Measurements from ENCODE around the gene ARF3.
A peak's percentile ranks its signal among the peaks of the same experiment; 100 is the strongest.

ARF3 gene

GRCh38 chr12:48929551-48929950 is 27.7 kb downstream of the ARF3 start:
- DNase-seq (ENCODE audit: low read depth), result no peak
- TF ChIP-seq, protein P1, sequence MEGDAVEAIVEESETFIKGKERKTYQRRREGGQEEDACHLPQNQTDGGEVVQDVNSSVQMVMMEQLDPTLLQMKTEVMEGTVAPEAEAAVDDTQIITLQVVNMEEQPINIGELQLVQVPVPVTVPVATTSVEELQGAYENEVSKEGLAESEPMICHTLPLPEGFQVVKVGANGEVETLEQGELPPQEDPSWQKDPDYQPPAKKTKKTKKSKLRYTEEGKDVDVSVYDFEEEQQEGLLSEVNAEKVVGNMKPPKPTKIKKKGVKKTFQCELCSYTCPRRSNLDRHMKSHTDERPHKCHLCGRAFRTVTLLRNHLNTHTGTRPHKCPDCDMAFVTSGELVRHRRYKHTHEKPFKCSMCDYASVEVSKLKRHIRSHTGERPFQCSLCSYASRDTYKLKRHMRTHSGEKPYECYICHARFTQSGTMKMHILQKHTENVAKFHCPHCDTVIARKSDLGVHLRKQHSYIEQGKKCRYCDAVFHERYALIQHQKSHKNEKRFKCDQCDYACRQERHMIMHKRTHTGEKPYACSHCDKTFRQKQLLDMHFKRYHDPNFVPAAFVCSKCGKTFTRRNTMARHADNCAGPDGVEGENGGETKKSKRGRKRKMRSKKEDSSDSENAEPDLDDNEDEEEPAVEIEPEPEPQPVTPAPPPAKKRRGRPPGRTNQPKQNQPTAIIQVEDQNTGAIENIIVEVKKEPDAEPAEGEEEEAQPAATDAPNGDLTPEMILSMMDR (IDR thresholded peaks at IDR 0.05; ENCODE audit: low read depth, low read length, missing control alignments), result no peak
- no peak overlapping the region for H3K4me3 ChIP-seq (ENCODE audit: low read depth, low read length)

GRCh38 chr12:48927261-48927660 is 30.0 kb downstream of the ARF3 start:
- TF ChIP-seq, protein P1 (IDR thresholded peaks at IDR 0.05; ENCODE audit: low read depth, low read length, missing control alignments), result no peak
- no peak for DNase-seq (ENCODE audit: low read depth)
- no peak overlapping the region for H3K4me3 ChIP-seq (ENCODE audit: low read depth, low read length)

DNA sequence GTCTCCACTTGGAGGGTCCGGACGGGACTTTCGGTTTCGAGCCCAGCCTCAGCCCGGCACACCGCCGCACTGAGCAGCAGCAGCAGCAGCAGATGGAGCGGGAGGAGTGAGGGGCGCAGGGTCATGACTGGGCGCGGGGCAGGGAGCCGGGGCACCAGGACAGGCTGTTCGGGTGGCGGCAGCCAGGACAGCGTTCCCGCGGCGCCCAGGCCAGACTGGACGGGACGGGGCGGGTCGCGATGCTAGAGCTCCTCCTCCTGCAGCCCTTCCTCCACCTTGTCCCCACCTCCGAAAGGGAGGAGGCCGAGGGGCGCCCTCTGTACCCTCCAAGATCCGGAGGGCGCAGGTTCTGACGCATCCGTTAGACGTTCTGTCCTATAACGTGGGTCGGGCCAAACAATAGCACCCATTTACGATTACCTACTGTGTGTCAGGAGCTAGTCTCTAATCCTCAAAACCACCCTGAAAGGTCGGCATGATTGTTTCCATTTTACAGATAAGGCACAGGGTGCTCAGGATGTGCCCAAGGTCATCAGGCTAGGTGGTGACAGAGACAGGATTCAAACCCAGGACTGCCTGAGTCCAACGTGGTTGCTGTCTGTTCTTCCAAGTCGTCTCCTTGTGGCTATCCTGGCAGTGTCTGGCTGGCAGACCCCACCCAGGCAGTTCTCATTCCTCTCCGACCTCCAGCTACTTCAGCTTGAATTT is 31.8 kb downstream of the ARF3 start, which contains the start of gene FKBP11:
FKBP11 (minus strand) TSS at position 189 of the 708 bp plus-strand sequence; CDS start at position 125, 64 bp downstream.
- TF ChIP-seq, protein P1 (IDR thresholded peaks at IDR 0.05; ENCODE audit: low read depth, low read length, missing control alignments), result peak; percentile 8
- H3K4me3 ChIP-seq (ENCODE audit: low read depth, low read length), result peak within 1 kb of the TSS; percentile 93
- peak; percentile 47 for DNase-seq (ENCODE audit: low read depth)

DNA sequence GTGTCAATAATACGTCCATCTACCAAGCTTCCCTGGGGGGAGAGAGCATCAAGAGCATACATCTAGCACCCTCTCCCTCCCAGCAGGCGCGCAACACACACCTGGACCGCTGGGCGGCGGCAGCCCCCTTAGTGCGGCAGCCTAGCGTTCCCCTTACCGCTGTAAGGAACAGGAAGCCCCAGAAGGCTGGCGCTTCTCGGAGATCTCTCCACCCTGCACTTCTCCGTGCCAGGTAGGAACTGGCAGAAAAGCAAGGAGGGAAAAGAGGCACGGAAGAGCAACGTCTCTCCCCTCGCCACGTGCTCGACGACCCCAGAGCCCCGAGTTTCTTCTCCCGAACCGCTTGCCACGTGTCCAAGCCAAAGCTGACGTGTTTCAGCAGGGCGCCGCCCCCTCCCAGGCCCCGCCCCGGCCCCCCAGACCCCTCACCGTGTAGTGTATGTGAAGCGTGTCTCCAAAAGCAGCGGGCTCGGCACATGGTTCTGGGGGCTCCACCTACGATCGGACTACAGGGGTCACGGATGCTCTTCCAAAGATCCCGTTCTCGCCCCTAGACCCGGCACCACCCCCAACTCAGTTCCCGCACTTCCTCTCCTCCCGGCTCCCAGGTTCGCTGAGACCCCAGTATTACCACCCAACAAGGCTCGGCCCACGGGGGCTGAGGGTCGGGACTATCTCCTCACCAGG is 32.5 kb downstream of the ARF3 start:
- DNase-seq (ENCODE audit: low read depth), result peak; percentile 47
- H3K4me3 ChIP-seq (ENCODE audit: low read depth, low read length), result peak overlapping the region; percentile 93
- TF ChIP-seq, protein P1 (IDR thresholded peaks at IDR 0.05; ENCODE audit: low read depth, low read length, missing control alignments), result peak; percentile 94

DNA sequence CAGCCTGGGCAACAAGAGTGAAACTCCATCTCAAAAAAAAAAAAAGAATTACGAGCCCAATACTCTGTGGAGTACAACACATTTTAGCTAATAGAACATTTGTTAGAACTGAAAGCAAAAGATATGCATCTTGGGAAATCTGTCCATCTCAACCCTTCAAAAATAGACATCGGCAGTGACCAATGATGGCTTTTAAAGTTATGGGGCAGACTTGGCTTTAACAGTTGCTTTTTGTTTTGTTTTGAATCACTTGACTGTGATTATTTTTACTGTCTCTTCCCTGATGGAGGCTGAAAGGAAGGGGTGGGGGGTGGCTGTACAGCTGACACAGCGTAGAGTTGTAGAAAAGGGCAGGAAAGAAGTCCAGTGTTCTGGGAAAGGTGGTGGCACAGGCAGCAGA is 34.2 kb downstream of the ARF3 start:
- H3K4me3 ChIP-seq (ENCODE audit: low read depth, low read length), result no peak overlapping the region
- TF ChIP-seq, protein P1 (IDR thresholded peaks at IDR 0.05; ENCODE audit: low read depth, low read length, missing control alignments), result no peak
- no peak for DNase-seq (ENCODE audit: low read depth)

- TF ChIP-seq, protein P1 (IDR thresholded peaks at IDR 0.05; ENCODE audit: low read depth, low read length, missing control alignments), result no peak
- no peak overlapping the region for H3K4me3 ChIP-seq (ENCODE audit: low read depth, low read length)
- DNase-seq (ENCODE audit: low read depth), result no peak
Measured at GRCh38 chr12:48917857-48918537, 39.3 kb downstream of the ARF3 start.

Data from GM12864 (cell line).